Right atrium auricular region (tissue), 2 donors: ENCODE results near the gene C1orf141. TPM values are rescaled to one million over a fixed set of nuclear protein-coding genes. Genes with fewer than 3 reads are reported as not detected.

Source experiments
- DNase-seq: peaks from one replicate; pipeline ENCODE4 v3.0.0-alpha.2; 2019; ENCODE audit warnings: low spot score
- H3K27ac ChIP-seq, 2 donors: fragments of 200-600 bp; sonication (generic); 1 replicate in 1 of 2; 2 replicates in 1 of 2; pipeline ENCODE4 v1.5.1; 2016 to 2019
- H3K27me3 ChIP-seq, 2 donors: fragments of 200-600 bp; sonication (generic); one replicate each; pipeline versions ENCODE4 v1.5.1 to v1.6.0; 2017 to 2019
- H3K36me3 ChIP-seq: fragments of 200-600 bp; sonication (generic); one replicate; pipeline ENCODE4 v1.5.1; 2016
- H3K4me1 ChIP-seq, 2 donors: fragments of 200-600 bp; sonication (generic); one replicate each; pipeline versions ENCODE4 v1.5.1 to v1.6.0; 2017 to 2019
- H3K4me3 ChIP-seq, 2 donors: fragments of 200-600 bp; sonication (generic); 1 replicate in 1 of 2; 2 replicates in 1 of 2; pipeline ENCODE4 v1.5.1; 2017 to 2019; ENCODE audit warnings: mild to moderate bottlenecking in 1 of 2, moderate library complexity in 1 of 2
- H3K9me3 ChIP-seq, 2 donors: fragments of 200-600 bp; sonication (generic); one replicate each; pipeline ENCODE4 v1.5.1; 2019
- CTCF ChIP-seq, 2 donors: fragments of 200-600 bp; sonication (generic); IDR thresholded peaks; one replicate each; pipeline ENCODE4 v1.5.1; 2019; ENCODE audit warnings: antibody characterized with exemption in 2 of 2
- total RNA-seq, 2 donors: library from RNA; depleted of rRNA; stranded (reverse); fragments of >200 nt; gene quantifications; one replicate each; pipeline ENCODE4 v1.1.0, GENCODE V29; 2016

The C1orf141 gene
- total RNA-seq, result not detected

- no peak for TF ChIP-seq CTCF (IDR thresholded peaks at IDR 0.05)
- H3K4me3 ChIP-seq, result peak within 1 kb of the TSS in 1 of 2 donors; percentile 30
- H3K4me1 ChIP-seq, result peaks cover 0 to 11% of the 10 kb centered on the region in 2 donors
- no peak for DNase-seq
- H3K27me3 ChIP-seq, result no peaks in the 10 kb centered on the region
- no peaks in the 10 kb centered on the region for H3K9me3 ChIP-seq
- H3K36me3 ChIP-seq, result no peaks in the 10 kb centered on the region
- H3K27ac ChIP-seq, result no peak within 1 kb of the TSS
Observed at GRCh38 chr1:67134695-67135094, at the start of gene C1orf141. Gene C1orf141, minus strand, starts transcription at chr1:67134970. Its CDS starts 7,730 bp downstream, at chr1:67127240.

- no peak overlapping the region for H3K27ac ChIP-seq
- no peaks in the 10 kb centered on the region for H3K4me1 ChIP-seq
- no peak for DNase-seq
- no peak overlapping the region for H3K4me3 ChIP-seq
- no peak for TF ChIP-seq CTCF (IDR thresholded peaks at IDR 0.05)
- no peaks in the 10 kb centered on the region for H3K36me3 ChIP-seq
- H3K27me3 ChIP-seq, result no peaks in the 10 kb centered on the region
- H3K9me3 ChIP-seq, result no peaks in the 10 kb centered on the region
Observed at GRCh38 chr1:67175530-67176087, 40.8 kb upstream of the C1orf141 start.

- Histone ChIP-seq H3K36me3 (no peaks in the 10 kb centered on the region), H3K4me3 (no peak overlapping the region), H3K4me1 (no peaks in the 10 kb centered on the region), H3K27ac (no peak overlapping the region), H3K9me3 (no peaks in the 10 kb centered on the region), H3K27me3 (no peaks in the 10 kb centered on the region)
- no peak for DNase-seq
- no peak for TF ChIP-seq CTCF (IDR thresholded peaks at IDR 0.05)
Observed at GRCh38 chr1:67174716-67175284, 40.0 kb upstream of the C1orf141 start.

GRCh38 chr1:67173988-67174387 lies 39.2 kb upstream of the C1orf141 start:
- Histone ChIP-seq H3K4me1 (no peaks in the 10 kb centered on the region), H3K9me3 (no peaks in the 10 kb centered on the region), H3K27ac (no peak overlapping the region), H3K27me3 (no peaks in the 10 kb centered on the region), H3K4me3 (no peak overlapping the region), H3K36me3 (no peaks in the 10 kb centered on the region)
- DNase-seq, result no peak
- TF ChIP-seq CTCF (IDR thresholded peaks at IDR 0.05), result no peak

- TF ChIP-seq CTCF (IDR thresholded peaks at IDR 0.05), result no peak
- Histone ChIP-seq H3K9me3 (no peaks in the 10 kb centered on the region), H3K4me3 (no peak overlapping the region), H3K27me3 (no peaks in the 10 kb centered on the region), H3K4me1 (no peaks in the 10 kb centered on the region), H3K27ac (no peak overlapping the region), H3K36me3 (no peaks in the 10 kb centered on the region)
- no peak for DNase-seq
Observed at GRCh38 chr1:67171978-67172377, 37.2 kb upstream of the C1orf141 start.

- H3K27me3 ChIP-seq, result no peaks in the 10 kb centered on the region
- H3K4me1 ChIP-seq, result no peaks in the 10 kb centered on the region
- no peak overlapping the region for H3K27ac ChIP-seq
- TF ChIP-seq CTCF (IDR thresholded peaks at IDR 0.05), result no peak
- no peak for DNase-seq
- H3K9me3 ChIP-seq, result no peaks in the 10 kb centered on the region
- H3K36me3 ChIP-seq, result no peaks in the 10 kb centered on the region
- H3K4me3 ChIP-seq, result no peak overlapping the region
Observed at GRCh38 chr1:67171574-67171955, 36.8 kb upstream of the C1orf141 start.
